Fibroblast of mammary gland (primary cell): ENCODE measurements around the gene KDM2A.

Experiments used
- DNase-seq: peaks from one replicate; pipeline ENCODE4 v3.0.0-alpha.2; 2010; ENCODE audit warnings: low read depth
- H3K4me3 ChIP-seq: 2 replicates; pipeline ENCODE4 v1.5.1; 2011; ENCODE audit warnings: low read depth, mild to moderate bottlenecking, low read length, moderate library complexity; ENCODE audit not compliant: control insufficient read depth
- CTCF ChIP-seq: conservative IDR thresholded peaks from 2 replicates; pipeline ENCODE4 v1.5.1; 2011; ENCODE audit warnings: low read depth, low read length, inconsistent platforms; ENCODE audit not compliant: control insufficient read depth, insufficient read depth

KDM2A gene

GRCh38 chr11:67262731-67263675, 143.9 kb downstream of the KDM2A start:
- peak; percentile 87 for DNase-seq
- TF ChIP-seq CTCF, result peak; percentile 74
- no peak overlapping the region for H3K4me3 ChIP-seq

- TF ChIP-seq CTCF, result no peak
- no peak overlapping the region for H3K4me3 ChIP-seq
- DNase-seq, result no peak
These were observed 145.2 kb downstream of the KDM2A start for GRCh38 chr11:67264260-67264659.

DNA sequence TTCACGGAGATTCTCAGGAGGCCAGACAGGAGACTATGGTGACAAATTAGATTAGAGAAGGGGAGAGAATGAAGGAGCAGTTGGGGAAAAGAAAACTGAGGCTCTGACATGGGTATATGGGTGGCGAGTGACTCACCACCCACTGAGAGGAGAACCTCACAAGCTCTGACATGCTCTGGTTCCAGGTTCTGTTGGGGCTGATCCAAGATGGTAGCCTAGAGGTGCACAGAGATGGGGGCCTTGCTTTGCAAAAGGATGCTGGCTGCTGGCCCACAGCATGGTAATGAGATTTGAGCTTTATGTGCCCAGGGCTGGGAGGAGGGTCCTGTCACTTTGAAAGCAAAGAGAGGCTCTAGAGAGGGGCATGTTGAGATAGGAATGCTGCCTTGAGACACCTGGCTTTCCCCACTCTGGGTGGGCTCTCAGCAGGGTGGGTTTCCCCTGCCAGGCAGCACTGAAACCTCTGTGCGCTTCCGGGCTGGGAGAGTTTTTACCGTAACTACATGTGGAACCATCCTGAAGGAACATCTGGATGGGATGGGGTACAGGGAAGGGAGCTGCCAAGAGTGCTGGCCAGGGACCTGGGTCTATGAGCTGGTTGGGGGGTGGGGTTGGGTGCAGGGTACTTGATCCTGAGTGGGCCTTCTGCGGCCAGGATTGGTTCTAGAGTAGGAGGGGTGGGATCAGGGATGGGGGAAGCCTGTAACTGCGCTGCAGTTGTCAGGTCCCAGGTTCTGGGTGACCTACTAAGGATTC, 146.0 kb downstream of the KDM2A start:
- no peak for DNase-seq
- no peak for TF ChIP-seq CTCF
- no peak overlapping the region for H3K4me3 ChIP-seq

GRCh38 chr11:67265633-67266448, 146.8 kb downstream of the KDM2A start:
- TF ChIP-seq CTCF, result peak; percentile 27
- peak; percentile 44 for DNase-seq
- peak overlapping the region; percentile 29 for H3K4me3 ChIP-seq

DNA sequence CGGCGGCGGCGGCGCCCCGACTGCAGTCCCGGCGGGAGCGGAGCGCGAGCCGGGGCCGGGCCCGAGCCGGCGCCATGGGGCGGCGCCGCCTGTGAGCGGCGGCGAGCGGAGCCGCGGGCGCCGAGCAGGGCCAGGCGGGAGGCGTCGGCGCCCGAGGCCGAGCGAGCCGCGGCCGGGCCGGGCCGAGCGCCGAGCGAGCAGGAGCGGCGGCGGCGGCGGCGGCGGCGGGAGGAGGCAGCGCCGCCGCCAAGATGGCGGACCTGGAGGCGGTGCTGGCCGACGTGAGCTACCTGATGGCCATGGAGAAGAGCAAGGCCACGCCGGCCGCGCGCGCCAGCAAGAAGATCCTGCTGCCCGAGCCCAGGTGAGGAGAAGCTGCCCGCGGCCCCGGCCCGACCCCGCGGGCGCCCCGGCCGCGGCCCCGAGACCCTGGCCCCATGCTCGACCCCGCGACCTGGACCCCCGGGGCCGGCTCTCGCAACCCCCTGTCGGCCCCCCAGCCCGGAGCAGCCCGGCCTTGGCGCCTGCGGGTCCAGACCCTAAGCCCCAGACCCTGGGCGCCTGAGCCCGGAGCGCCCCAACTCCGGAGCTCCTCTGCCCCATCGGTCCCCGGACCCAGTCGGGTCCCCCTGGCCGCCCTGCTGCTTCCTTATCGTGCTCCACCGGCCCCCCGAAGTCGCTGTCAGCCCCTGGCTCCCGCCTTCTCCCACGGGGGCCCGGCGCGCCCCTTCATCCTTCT, 147.6 kb downstream of the KDM2A start, which contains the start of gene GRK2:
TSS of gene GRK2 (plus strand) at position 25 of the 739 bp plus-strand sequence. CDS start at position 252, 227 bp downstream.
- TF ChIP-seq CTCF, result no peak
- DNase-seq, result no peak
- H3K4me3 ChIP-seq, result peak within 1 kb of the TSS; percentile 78
